T-cell (primary cell): ENCODE data around the gene DCAF16. TPM values are rescaled to one million over a fixed set of nuclear protein-coding genes. Genes with fewer than 3 reads are reported as not detected.
A peak's percentile ranks its signal among the peaks of the same experiment; 100 is the strongest.

ENCODE experiments used
- ATAC-seq, 4 experiments: fragments of 200-7000 bp in 3 of 4; fragments of 150-1000 bp in 1 of 4; cut with Tn5 transposase; replicated peaks in 1 of 4; 1 replicate in 3 of 4; 2 replicates in 1 of 4; pipeline ENCODE4 v1.10.0; 2021; ENCODE audit warnings: moderate library complexity in 3 of 4, mild to moderate bottlenecking in 2 of 4, moderate number of reproducible peaks in 1 of 4
- CTCF ChIA-PET, 2 donors: fragments of 300-600 bp; sonication (Branson Sonifier 250); formaldehyde crosslinking; loops; one replicate each; lab custom pipeline; 2022; ENCODE audit warnings: antibody characterized with exemption in 2 of 2; lab: Charles Lee
- POLR2A ChIA-PET, 2 donors: fragments of 300-600 bp; sonication (Branson Sonifier 250); formaldehyde crosslinking; loops; one replicate each; lab custom pipeline; 2022; ENCODE audit warnings: antibody characterized with exemption in 2 of 2; lab: Charles Lee
- DNase-seq, 35 experiments: peaks; one replicate each; pipeline versions ENCODE4 v3.0.0 to v3.0.0-alpha.2; 2013 to 2023
- H3K27ac ChIP-seq: one replicate; pipeline ENCODE4 v1.5.1; 2013; ENCODE audit warnings: low read length
- H3K27me3 ChIP-seq, 2 experiments: replicated peaks in 1 of 2; 1 replicate in 1 of 2; 2 replicates in 1 of 2; pipeline versions ENCODE4 v1.6.1 to v1.7.0; 2013; ENCODE audit warnings: low read length in 1 of 2, mixed read lengths in 1 of 2; ENCODE audit not compliant: control insufficient read depth in 2 of 2, insufficient read depth in 2 of 2; ENCODE audit errors: extremely low read depth in 1 of 2
- H3K36me3 ChIP-seq, 2 donors: 1 replicate in 1 of 2; 2 replicates in 1 of 2; pipeline versions ENCODE4 v1.6.1 to v1.7.0; 2013; ENCODE audit warnings: low read length in 1 of 2; ENCODE audit not compliant: control insufficient read depth in 2 of 2, insufficient read depth in 1 of 2; ENCODE audit errors: extremely low read depth in 1 of 2
- H3K4me1 ChIP-seq, 2 experiments: 1 replicate in 1 of 2; 2 replicates in 1 of 2; pipeline versions ENCODE4 v1.6.1 to v1.7.0; 2013; ENCODE audit warnings: low read length in 2 of 2, mixed read lengths in 1 of 2; ENCODE audit not compliant: insufficient read depth in 2 of 2, control insufficient read depth in 1 of 2; ENCODE audit errors: extremely low read depth in 1 of 2
- H3K4me3 ChIP-seq, 2 donors: 1 replicate in 1 of 2; 2 replicates in 1 of 2; pipeline versions ENCODE4 v1.5.1 to v1.7.0; 2013; ENCODE audit warnings: mild to moderate bottlenecking in 2 of 2, low read length in 1 of 2, moderate library complexity in 1 of 2; ENCODE audit not compliant: control insufficient read depth in 1 of 2; ENCODE audit errors: extremely low read depth in 1 of 2
- H3K9me3 ChIP-seq: 2 replicates; pipeline ENCODE4 v1.7.0; 2013
- H3K27ac Mint-ChIP-seq, 2 donors: one replicate each; pipeline ENCODE4 v1.8.0; 2020 to 2021; ENCODE audit warnings: mild to moderate bottlenecking in 2 of 2, mixed read lengths in 2 of 2
- H3K27me3 Mint-ChIP-seq, 2 donors: one replicate each; pipeline ENCODE4 v1.8.0; 2021 to 2022; ENCODE audit warnings: mixed read lengths in 2 of 2
- H3K36me3 Mint-ChIP-seq: one replicate; pipeline ENCODE4 v1.8.0; 2021; ENCODE audit warnings: mixed read lengths
- H3K4me1 Mint-ChIP-seq, 3 donors: one replicate each; pipeline ENCODE4 v1.8.0; 2020 to 2022; ENCODE audit warnings: mixed read lengths in 3 of 3, mild to moderate bottlenecking in 1 of 3
- H3K4me3 Mint-ChIP-seq, 3 donors: one replicate each; pipeline ENCODE4 v1.8.0; 2020 to 2022; ENCODE audit warnings: mild to moderate bottlenecking in 3 of 3, mixed read lengths in 3 of 3, moderate library complexity in 3 of 3
- H3K9me3 Mint-ChIP-seq, 3 donors: one replicate each; pipeline ENCODE4 v1.8.0; 2020 to 2022; ENCODE audit warnings: mixed read lengths in 3 of 3
- WGBS: methylation state at CpG from one replicate; pipeline ENCODE4 v1.1.5; 2013; ENCODE audit warnings: missing lambda C conversion rate; ENCODE audit not compliant: insufficient coverage; 5-methylcytosine and 5-hydroxymethylcytosine counted together
- total RNA-seq, 35 experiments: library from RNA in 6 of 35; stranded (reverse) in 6 of 35; fragments of 120-200 nt in 1 of 35; gene quantifications; one replicate each; pipeline versions ENCODE4 v1.2.1 to v1.2.4 and lab custom pipeline; 2013 to 2026

The DCAF16 gene
- total RNA-seq, 5 donors from 2014 or later (not counting 1 experiment from before 2014, with no cell fraction given): 62.6 to 77.6 (median 73.2) TPM

DNA sequence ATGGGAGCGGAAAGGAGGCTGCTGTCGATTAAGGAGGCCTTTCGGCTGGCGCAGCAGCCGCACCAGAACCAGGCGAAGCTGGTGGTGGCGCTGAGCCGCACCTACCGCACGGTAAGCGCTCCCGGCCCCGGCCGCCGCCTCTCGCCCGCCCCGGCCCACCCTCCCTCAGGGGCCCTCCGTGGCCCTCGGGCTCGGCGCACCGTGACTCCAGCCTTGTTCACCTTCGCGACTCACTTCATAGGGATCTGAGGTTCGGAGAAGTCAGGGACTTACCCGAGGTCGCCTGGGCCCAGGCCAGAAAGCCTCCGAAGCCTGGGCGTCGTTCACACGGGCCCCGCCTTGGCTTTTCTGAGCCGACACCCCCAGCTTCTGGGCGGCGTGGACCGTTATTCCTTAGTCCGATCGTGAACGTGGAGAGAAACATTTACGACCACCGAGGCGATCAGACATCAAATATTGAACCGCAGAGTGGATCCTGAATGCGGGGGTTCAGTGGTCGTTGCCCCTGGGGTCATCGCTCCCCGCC is 584 bp upstream of the DCAF16 start:
- H3K9me3 Mint-ChIP-seq: no peaks in the 10 kb centered on the region
- no peaks in the 10 kb centered on the region for H3K9me3 ChIP-seq
- peaks cover 50 to 61% (median 55%) of the 10 kb centered on the region in 3 donors for H3K4me1 Mint-ChIP-seq
- ATAC-seq: peak; percentile 19 to 25 (median 20)
- H3K27me3 Mint-ChIP-seq: no peaks in the 10 kb centered on the region
- peak overlapping the region; percentile 95 to 100 (median 95) for H3K4me3 Mint-ChIP-seq
- DNase-seq: peak in 2 of 35 experiments; percentile 6
- peaks cover 0 to 3% of the 10 kb centered on the region in 2 donors for H3K36me3 ChIP-seq
- H3K27me3 ChIP-seq: no peaks in the 10 kb centered on the region
- CTCF ChIA-PET: interaction anchor here in 1 of 2 donors (1.1 kb wide), 1 partner anchor 9 kb away, joined by 3 read pairs; no protein-coding TSS in a partner anchor
- under 1% methylated on average over 37 of the region's 48 CpGs for WGBS
- peak overlapping the region; percentile 91 to 93 for H3K4me3 ChIP-seq
- H3K4me1 ChIP-seq: peaks cover 12 to 31% of the 10 kb centered on the region in 2 experiments
- H3K36me3 Mint-ChIP-seq: peaks cover 9% of the 10 kb centered on the region
- peak overlapping the region; percentile 15 for H3K27ac ChIP-seq
- POLR2A ChIA-PET: no interaction called here
- peak overlapping the region; percentile 94 to 99 for H3K27ac Mint-ChIP-seq

DNA sequence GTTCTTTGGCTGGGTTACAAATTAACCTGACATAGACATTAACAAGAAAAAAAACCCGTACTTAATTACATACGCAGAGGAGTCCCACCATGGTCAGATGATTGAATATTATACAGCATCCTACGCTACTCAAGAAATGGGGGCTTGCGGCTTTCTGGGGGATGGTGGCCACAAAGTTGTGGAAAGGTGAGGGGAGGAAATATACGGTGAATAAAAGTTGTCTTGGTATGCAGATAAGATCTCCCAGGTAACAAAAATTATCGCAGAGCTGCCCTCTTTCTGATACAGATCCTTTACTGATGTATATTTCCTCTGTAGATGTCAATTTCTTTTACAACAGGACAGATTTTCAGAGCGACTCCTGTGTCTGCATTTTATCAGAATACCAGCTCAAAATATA is 890 bp downstream of the DCAF16 start:
- DNase-seq (peak in 1 of 35 experiments; percentile 20), ATAC-seq (no peak)
- ChIA-PET POLR2A (interaction anchor here in 1 of 2 donors (1.0 kb wide), 1 partner anchor 195 kb away, joined by 3 read pairs; the partner anchor contains the start of gene MED28), CTCF (interaction anchor here (0.5 to 3.7 kb wide), 7 partner anchors 196 to 783 kb away, joined by 3 to 26 read pairs (median 4); no protein-coding TSS in a partner anchor)
- peak overlapping the region; percentile 94 to 99 for H3K27ac Mint-ChIP-seq
- H3K36me3 Mint-ChIP-seq: peaks cover 10% of the 10 kb centered on the region
- Histone ChIP-seq H3K27ac (peak overlapping the region; percentile 95), H3K4me1 (peaks cover 16 to 31% of the 10 kb centered on the region in 2 experiments), H3K27me3 (no peaks in the 10 kb centered on the region), H3K36me3 (peaks cover under 1 to 5% of the 10 kb centered on the region in 2 donors), H3K9me3 (no peaks in the 10 kb centered on the region), H3K4me3 (peak overlapping the region; percentile 91 to 93)
- H3K9me3 Mint-ChIP-seq: no peaks in the 10 kb centered on the region
- no CpG with 5 or more reads among the region's 7 CpGs for WGBS
- peak overlapping the region; percentile 95 to 100 (median 95) for H3K4me3 Mint-ChIP-seq
- no peaks in the 10 kb centered on the region for H3K27me3 Mint-ChIP-seq
- H3K4me1 Mint-ChIP-seq: peaks cover 61 to 72% (median 66%) of the 10 kb centered on the region in 3 donors

DNA sequence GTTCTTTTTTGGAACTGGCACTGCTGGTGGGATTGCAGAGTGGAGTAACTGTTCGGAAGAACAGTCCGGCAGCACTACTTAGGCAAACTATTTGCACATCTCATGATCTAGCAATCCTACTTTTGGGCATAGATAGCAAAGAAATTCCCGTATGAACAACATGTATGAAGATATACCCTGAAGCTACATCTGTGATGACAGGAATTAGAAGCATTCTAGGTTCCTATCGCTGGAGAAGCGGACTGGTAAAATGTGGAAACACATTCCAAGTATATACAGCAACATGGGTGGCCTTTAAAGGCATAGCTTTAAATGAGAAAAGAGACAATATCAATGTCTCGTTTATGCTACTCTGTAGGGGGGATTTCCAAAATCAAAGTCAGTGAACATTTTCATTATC is 3.1 kb downstream of the DCAF16 start:
- no peak overlapping the region for H3K27ac Mint-ChIP-seq
- CTCF ChIA-PET: interaction anchor here (1.1 to 3.7 kb wide), 6 partner anchors 9 to 259 kb away, joined by 3 to 26 read pairs (median 6); partner anchors contain the start of gene MED28 (in 1 of the 2)

DNA sequence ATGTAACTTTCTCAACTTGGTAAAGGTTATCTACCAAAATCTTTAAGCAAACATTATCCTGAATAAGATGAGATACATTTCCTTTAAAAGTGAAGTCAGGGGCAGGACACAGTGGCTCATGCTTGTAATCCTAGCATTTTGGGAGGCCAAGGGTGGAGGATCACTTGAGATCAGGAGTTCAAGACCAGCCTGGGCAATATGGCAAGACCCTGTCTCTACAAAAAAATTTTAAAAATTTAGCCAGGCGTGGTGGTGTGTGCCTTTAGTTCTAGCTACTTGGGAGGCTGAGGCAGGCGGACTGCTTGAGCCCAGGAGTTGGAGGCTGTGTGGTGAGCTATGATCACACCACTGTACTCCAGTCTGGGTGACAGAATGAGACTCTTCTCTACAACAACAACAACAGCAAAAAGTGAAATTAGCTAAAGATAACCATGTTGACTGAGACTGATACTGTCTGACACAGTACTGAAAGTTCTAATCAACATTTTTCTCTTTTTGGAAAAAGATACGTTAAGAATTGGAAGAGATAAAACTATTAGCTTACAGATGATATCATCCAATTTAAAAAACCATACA is 4.9 kb downstream of the DCAF16 start:
- WGBS: no CpG with 5 or more reads among the region's 3 CpGs
- no peaks in the 10 kb centered on the region for H3K27me3 Mint-ChIP-seq
- no peaks in the 10 kb centered on the region for H3K9me3 Mint-ChIP-seq
- no peak overlapping the region for H3K27ac Mint-ChIP-seq
- no peak overlapping the region for H3K4me3 ChIP-seq
- CTCF ChIA-PET: interaction anchor here (0.7 to 2.0 kb wide), 5 partner anchors 10 to 257 kb away, joined by 3 to 23 read pairs (median 5); no protein-coding TSS in a partner anchor
- POLR2A ChIA-PET: interaction anchor here (0.6 to 1.0 kb wide), 2 partner anchors 12 to 22 kb away, joined by 4 to 12 read pairs; no protein-coding TSS in a partner anchor
- H3K9me3 ChIP-seq: no peaks in the 10 kb centered on the region
- H3K4me1 ChIP-seq: peaks cover 12 to 25% of the 10 kb centered on the region in 2 experiments
- H3K27me3 ChIP-seq: no peaks in the 10 kb centered on the region
- DNase-seq: no peak
- H3K4me3 Mint-ChIP-seq: peak overlapping the region in 1 of 3 donors; percentile 95
- peaks cover 58 to 68% (median 62%) of the 10 kb centered on the region in 3 donors for H3K4me1 Mint-ChIP-seq
- no peak for ATAC-seq
- peaks cover 36% of the 10 kb centered on the region for H3K36me3 Mint-ChIP-seq
- peaks cover 9 to 35% of the 10 kb centered on the region in 2 donors for H3K36me3 ChIP-seq
- H3K27ac ChIP-seq: no peak overlapping the region

More for the DNA sequence above, 3.1 kb downstream of the DCAF16 start:
- Mint-ChIP-seq H3K4me1 (peaks cover 66 to 75% (median 69%) of the 10 kb centered on the region in 3 donors), H3K36me3 (peaks cover 31% of the 10 kb centered on the region), H3K4me3 (peak overlapping the region; percentile 47 to 100 (median 95)), H3K27me3 (no peaks in the 10 kb centered on the region), H3K9me3 (no peaks in the 10 kb centered on the region)
- WGBS: 50% methylated on average over 1 of the region's 6 CpGs
- POLR2A ChIA-PET: interaction anchor here in 1 of 2 donors (0.6 kb wide), 1 partner anchor 251 kb away, joined by 7 read pairs; no protein-coding TSS in a partner anchor
- Histone ChIP-seq H3K27ac (no peak overlapping the region), H3K36me3 (peaks cover 9 to 27% of the 10 kb centered on the region in 2 donors), H3K27me3 (no peaks in the 10 kb centered on the region), H3K4me3 (no peak overlapping the region), H3K9me3 (no peaks in the 10 kb centered on the region), H3K4me1 (peaks cover 16 to 31% of the 10 kb centered on the region in 2 experiments)
- ATAC-seq (no peak), DNase-seq (no peak)

DNA sequence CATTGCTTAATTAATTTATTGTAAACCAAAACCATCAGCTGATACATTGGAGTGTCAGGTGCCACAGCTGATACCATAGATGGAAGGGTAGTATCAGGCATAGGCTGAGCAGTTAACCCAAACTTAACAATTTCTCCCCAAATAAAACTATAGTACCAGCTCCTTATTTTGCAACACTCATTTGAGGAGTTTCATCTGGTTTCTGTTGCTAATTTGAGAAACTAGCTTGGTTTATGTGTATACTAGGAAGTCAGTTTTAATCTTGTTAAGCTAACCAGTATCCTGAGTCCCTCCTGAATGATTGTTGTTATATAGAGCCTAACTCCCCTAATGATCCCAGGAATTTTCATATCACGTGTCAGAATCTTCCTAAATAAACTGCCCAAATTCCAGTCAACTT is 12.7 kb downstream of the DCAF16 start:
- no peaks in the 10 kb centered on the region for H3K9me3 ChIP-seq
- H3K27ac ChIP-seq: no peak overlapping the region
- Mint-ChIP-seq H3K36me3 (peaks cover 33% of the 10 kb centered on the region), H3K9me3 (no peaks in the 10 kb centered on the region), H3K4me3 (no peak overlapping the region), H3K4me1 (peaks cover 11 to 14% (median 11%) of the 10 kb centered on the region in 3 donors), H3K27ac (no peak overlapping the region), H3K27me3 (no peaks in the 10 kb centered on the region)
- no peak overlapping the region for H3K4me3 ChIP-seq
- no CpG with 5 or more reads among the region's 1 CpG for WGBS
- ChIA-PET POLR2A (interaction anchor here in 1 of 2 donors (0.7 kb wide), 1 partner anchor 46 kb away, joined by 6 read pairs; no protein-coding TSS in a partner anchor), CTCF (interaction anchor here in 1 of 2 donors (0.8 kb wide), 2 partner anchors 19 to 249 kb away, joined by 3 to 4 read pairs; no protein-coding TSS in a partner anchor)
- peaks cover 0 to 26% of the 10 kb centered on the region in 2 donors for H3K36me3 ChIP-seq
- DNase-seq (no peak), ATAC-seq (no peak)
- H3K27me3 ChIP-seq: no peaks in the 10 kb centered on the region
- no peaks in the 10 kb centered on the region for H3K4me1 ChIP-seq

DNA sequence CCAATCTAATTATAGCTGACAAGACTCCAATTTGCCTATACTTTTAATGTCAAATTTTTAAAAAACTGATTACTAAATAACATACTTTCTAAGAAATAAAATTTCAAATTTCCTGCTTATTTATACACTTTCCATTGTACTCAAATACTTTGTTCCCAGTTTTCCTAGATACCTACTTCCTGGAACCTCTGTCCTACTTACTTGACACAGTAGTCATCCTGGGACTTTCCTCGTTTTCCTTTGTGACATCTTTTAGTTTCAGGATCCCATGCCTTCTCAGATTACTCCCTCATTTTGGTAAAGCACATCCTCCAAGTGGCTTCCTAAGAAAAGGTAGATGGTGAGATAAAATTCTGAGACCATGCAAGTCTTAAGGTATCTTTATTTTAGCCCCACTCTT is 15.8 kb downstream of the DCAF16 start:
- ChIA-PET POLR2A (interaction anchor here in 1 of 2 donors (0.6 kb wide), 1 partner anchor 26 kb away, joined by 4 read pairs; no protein-coding TSS in a partner anchor), CTCF (no interaction called here)
- H3K36me3 Mint-ChIP-seq: peaks cover 34% of the 10 kb centered on the region

More for the DNA sequence above, 15.8 kb downstream of the DCAF16 start:
- no peak for DNase-seq
- H3K27me3 Mint-ChIP-seq: no peaks in the 10 kb centered on the region
- no peaks in the 10 kb centered on the region for H3K27me3 ChIP-seq
- no peak overlapping the region for H3K27ac ChIP-seq
- peaks cover 0 to 10% of the 10 kb centered on the region in 2 donors for H3K36me3 ChIP-seq
- WGBS: no CpG with 5 or more reads among the region's 1 CpG
- peaks cover 0 to 6% (median 0%) of the 10 kb centered on the region in 3 donors for H3K4me1 Mint-ChIP-seq
- H3K4me3 Mint-ChIP-seq: no peak overlapping the region
- H3K9me3 ChIP-seq: no peaks in the 10 kb centered on the region
- no peaks in the 10 kb centered on the region for H3K9me3 Mint-ChIP-seq
- H3K4me3 ChIP-seq: no peak overlapping the region
- ATAC-seq: no peak
- H3K4me1 ChIP-seq: no peaks in the 10 kb centered on the region
- no peak overlapping the region for H3K27ac Mint-ChIP-seq
